Inflammatory macrophage treated with lipopolysaccharide for 4 hours (primary cell): ENCODE measurements around the gene NKX2-2.

Experiments used
- DNase-seq: peaks from one replicate; pipeline ENCODE4 v3.0.0-alpha.2; 2020

The NKX2-2 gene

DNA sequence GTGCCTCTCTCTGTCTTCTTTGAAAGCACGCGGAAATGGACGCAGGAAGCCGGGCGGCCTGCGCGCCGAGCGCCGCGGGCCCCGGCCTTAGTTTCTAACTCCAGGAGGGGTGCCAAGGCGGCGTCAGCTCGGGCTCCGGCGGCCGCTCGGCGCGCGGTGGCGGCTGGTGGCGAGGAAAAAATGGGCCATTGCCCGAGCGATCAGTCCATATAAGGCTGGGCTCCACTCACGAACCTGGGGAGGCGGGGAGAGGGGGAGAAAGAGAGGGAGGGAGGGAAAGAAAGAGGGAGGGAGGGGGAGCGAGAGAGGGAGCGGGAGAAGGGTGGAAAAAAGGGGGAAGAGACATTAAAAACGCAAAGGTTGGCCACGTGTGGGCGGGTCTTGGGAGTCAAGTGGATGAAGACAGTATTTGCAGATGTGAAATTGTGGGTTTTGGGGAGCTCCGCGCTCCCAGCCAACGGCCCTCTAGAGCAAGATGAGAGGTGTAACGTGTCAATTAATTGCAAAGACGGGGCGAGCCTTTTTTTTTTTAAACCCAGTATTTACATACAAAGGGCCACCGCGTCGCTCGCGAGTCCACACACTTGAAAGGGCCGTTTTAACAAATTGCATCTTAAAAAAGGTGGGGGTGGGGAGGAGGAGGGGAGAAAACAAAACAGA is at the start of gene NKX2-2:
NKX2-2 (minus strand) TSS at position 184 of the 660 bp plus-strand sequence. CDS start 395 bp downstream, outside the sequence.
- no peak for DNase-seq

DNA sequence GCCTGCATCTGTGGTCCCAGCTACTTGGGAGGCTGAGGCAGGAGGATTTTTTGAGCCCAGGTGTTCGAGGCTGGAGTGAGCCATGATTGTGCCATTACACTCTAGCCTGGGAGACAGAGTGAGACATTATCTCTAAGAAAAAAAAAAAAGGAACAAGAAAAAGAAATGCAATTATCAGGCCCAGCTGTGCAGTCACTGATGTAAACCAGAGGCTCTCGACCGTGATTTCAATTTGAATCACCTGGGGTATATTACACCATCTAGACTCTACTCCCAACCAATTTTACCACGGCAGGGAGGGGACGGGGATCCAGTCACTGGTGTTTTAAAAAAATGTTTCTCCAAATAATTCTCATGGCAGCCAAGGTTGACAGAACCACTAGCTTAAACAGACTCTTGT is 48.8 kb upstream of the NKX2-2 start:
- no peak for DNase-seq

DNA sequence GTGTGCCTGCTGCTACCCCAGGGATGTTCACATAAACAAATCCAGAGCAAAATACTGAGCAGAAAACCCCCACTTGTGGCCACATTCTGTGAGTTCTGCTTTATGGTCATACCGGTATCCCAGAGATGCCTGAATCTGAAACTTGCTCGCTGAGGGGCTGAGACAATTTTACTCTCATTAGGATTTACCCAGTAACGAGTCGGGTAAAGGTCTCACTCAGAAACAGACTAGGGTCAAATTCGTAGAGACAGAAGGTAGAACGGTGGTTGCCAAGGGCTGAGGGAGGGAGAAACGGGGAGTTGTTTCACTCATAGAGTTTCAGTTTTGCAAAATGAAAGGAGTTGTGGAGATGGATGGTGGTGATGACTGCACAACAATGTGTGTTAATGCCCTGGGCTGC is 45.4 kb upstream of the NKX2-2 start:
- DNase-seq: no peak

DNA sequence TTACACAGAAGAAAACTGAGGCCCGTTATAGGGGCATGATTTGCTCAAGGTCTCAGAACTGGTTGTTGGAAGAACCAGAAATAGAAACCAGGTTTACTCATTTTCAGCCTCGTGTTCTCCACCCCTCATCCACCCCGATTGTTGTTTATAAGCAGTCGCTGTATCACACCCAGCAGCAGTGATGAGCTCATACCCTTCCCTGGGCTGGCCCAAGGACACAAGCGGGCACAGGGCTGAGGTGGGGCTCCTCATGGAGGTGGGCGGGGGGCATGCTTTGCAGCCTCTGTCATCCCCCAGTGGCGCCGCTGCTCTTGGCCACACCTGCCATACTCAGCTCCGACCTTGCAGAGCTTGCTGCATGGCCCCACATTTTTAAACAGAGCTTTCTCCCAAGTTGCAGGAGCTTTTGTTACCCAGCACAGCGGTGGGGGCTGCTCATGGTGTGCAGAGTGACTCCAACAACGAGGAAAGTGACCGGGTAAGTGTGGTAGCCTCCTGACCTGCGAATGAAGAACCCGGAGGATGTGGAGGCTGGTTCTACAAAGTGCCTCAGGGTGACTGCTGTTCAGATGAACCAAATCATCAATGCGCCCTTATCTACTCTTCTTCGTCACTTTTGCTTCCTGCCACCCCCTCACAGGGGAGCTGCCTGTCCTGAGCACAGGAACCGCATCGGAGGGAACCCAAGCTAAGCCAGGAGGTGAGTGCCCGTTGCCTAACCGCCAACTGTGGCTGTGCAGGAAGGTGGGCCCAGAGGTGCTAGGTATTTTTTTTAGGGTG is 43.6 kb upstream of the NKX2-2 start:
- DNase-seq: no peak

GRCh38 chr20:21556398-21556797 is 42.5 kb upstream of the NKX2-2 start:
- DNase-seq: no peak

DNA sequence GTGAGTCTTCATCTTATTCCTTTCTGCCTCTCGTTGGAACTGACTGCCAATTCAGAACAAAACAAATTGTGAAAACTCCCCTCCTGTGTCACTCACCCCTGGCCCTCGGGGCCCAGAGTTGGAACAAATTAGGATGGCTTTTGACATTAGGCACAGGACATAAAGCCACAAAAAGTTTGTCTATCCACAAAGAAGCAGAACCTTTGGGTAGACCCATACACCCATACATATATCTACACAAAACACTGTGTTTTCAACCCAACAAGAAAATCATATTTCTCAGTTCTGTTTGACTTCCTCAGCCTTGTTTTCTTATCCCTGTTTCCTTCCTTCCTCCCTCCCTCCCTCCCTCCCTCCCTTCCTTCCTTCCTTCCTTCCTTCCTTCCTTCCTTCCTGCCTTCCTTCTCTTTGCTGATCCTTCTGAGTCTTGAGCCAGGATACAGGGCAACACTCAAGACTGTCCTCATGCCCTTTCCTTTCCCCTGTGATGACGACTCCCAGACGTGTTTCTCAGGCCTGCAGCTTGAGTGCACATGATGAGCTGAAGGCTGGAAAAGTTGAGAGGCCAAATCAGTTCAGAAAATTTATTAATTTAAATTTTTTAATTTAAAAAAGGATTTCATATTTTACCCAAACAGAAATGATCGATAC is 41.7 kb upstream of the NKX2-2 start:
- no peak for DNase-seq

- DNase-seq: no peak
These were observed 41.1 kb upstream of the NKX2-2 start for GRCh38 chr20:21554985-21555384.

GRCh38 chr20:21554376-21554890 is 40.6 kb upstream of the NKX2-2 start:
- DNase-seq: no peak

GRCh38 chr20:21550587-21550986 is 36.7 kb upstream of the NKX2-2 start:
- DNase-seq: no peak

GRCh38 chr20:21548390-21549035 is 34.6 kb upstream of the NKX2-2 start:
- no peak for DNase-seq

DNA sequence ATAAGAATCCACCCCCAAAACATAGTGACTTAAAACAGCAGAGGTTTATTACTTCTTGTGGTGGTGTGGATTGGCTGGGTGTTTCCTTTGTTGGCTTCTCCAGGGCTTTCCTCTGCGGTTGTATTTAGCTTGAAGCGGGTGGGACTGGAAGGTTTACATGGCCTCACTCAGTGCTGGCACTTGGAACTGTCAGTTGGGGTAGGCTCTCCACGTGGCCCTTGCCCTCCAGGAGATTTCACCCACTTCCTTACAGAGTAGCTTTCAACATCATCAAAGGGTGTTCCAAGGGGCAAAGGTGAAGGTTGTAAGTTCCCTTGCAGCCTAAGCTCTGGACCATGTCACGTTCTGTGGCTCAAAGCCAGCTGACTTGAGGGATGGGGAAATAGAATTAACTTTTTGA is 32.5 kb upstream of the NKX2-2 start:
- DNase-seq: no peak

DNA sequence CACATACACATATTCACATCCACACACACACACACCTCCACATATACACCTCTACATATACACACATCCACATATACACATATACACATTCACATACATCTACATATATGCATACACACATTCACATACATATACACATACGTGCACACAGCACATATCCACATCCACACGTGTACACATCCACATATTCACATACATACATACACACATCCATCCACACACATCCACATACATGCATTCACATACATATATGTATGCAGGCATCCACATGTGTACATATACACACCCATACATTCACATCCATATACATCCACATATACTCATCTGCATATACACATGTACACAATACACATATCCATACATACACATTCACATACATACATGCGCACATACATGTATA is 25.6 kb upstream of the NKX2-2 start:
- DNase-seq: no peak

- no peak for DNase-seq
These were observed 21.0 kb upstream of the NKX2-2 start for GRCh38 chr20:21534886-21535285.

- no peak for DNase-seq
These were observed 20.6 kb upstream of the NKX2-2 start for GRCh38 chr20:21534453-21534852.

DNA sequence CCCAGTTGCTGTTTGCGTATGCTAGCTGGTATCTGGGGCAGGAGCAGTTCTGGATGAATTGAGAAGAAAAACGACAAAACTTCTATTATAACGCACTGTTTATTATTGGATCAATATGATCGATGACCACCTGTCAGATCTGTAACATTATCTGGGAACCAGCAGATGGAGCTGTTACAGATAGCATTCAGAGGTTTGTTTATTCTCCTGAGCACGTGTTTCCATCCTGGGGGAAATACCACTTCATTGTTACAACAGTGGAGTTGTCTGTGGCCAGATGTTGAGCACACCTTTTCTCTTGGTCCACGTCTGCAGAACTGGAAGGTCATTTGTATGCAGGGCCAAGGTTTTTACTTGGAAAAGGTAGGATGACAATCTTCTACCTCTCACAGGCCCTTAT is 16.0 kb upstream of the NKX2-2 start:
- DNase-seq: no peak

- DNase-seq: no peak
These were observed 15.0 kb upstream of the NKX2-2 start for GRCh38 chr20:21528870-21529269.

DNA sequence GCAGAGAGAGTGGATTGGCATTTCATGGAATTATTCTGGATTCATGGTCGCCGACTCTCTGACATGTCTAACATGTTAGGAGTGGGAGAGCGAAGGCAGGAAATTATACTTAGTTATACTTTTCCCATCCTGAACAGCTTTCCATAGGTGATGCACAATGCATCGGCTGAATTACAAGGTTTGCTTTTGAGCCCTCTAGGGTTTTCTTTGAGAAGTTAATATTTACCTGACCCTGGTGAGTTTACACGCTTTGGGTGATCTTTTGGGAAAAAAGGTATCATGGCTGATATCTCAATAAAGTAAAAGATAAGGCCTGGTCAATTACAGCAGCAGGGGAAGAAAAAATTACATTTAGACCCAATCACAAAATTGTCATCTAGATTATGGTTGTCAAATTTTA is 14.0 kb upstream of the NKX2-2 start:
- no peak for DNase-seq

DNA sequence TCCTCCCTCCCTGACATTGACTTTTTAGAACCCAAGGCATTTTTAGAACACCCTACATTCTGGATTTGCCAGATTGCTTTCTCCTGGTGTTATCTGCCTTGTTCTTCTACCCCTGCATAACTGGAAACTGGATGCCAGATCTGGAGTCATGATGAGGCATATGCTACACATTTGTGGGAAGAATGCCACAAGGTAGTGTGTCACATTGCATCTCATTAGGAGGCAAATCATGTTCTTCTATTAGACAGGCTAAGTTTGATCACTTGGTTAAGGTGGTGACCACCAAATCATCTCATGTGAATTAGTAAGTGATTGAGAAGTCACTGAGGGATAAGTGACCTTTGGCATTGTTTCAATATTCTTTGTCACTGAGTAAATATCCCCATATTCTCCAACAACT is 12.9 kb upstream of the NKX2-2 start:
- DNase-seq: no peak

DNA sequence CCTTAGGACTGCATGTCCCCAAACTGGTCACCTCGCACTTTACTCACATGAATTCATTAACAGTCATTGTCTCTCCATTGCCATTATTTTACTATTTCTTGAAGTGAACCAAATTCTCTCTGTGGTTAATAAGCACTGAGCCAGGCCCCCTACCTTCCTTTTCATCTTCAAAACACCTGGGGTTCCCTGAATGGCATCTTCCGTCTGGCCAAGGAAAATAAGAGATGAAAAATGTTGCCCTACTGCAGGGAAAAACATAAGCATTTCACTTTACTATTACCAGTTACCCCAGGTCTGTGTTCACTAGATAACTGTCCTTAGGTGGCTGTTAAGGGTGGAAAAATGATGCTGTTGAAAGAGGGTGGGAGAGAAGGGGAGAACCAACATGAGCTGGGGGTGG is 10.0 kb upstream of the NKX2-2 start:
- no peak for DNase-seq

DNA sequence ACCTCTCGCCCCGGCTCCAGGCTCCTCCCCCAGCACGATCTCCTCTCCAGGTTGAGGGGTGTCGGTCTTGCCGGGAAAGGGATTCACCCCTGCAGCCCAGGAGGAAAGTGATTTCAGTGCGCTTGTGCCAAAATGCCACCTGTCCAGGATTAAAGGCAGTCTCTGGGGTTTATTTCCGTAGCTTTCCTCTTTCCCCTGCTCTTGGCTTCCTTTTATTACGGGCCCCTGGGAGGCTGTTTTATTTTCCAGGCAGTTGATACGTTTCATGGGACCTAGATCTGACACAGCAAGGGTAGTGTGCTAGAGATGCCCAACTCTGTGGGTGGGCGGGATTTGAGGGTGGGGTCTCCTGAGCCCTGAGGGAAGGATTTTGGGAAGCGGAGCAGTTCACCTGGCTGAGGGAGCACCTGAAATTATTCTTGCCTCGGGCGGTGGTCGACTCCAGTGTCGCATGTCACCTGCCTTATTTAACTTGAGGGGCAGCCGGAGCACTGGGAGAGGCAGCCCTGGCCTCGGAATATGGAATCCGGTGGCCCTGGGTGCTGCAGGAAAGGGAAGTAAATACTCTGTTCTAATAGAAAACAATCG is 9.5 kb upstream of the NKX2-2 start:
- DNase-seq: no peak

DNA sequence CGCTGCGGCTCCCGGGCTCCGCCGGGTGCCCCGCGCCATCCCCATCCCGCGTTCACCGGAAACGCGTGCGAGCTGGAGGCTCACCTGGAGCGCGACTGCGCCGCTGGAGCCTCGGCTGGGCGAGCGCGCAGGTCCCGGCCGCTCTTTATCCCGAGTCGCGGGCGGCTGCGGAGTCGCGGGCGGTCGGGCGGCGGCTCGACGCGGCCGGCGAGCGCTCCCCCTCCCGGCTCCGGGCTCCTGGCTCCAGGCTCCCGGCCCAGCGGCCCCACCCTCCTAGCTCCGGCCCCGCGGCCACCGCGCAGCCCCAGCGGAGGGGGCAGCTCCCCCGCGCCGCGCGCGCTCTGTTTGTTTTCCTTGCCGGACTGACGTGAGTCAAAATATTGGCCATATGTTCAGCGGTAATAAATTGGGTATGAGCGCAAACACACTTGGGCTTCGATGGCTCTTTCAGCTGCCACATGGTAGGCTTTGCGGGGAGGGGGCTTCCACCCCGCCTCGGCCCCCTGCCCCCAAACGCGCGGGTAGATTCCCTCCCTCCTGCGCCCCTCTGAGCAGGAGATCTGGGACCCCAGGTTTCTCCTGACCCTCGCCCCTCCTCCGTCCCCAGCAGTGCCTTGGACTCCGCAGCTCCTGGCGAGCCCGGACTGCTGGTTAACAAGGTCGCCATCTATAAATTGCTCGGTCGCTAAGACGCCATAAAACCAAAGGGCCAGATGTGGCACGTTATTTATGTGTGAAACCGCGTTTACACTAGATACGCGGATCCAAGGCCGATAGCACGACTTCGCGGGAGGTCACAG is 8.8 kb upstream of the NKX2-2 start:
- DNase-seq: no peak
